Suprapubic skin (tissue), 3 donors: Measurements from ENCODE around the gene MRPS26.

ENCODE experiments used
- CTCF ChIP-seq, 2 donors: fragments of 200-600 bp in 1 of 2; fragments of 450-650 bp in 1 of 2; sonication (generic) in 1 of 2; IDR thresholded peaks; one replicate each; pipeline ENCODE4 v1.5.1; 2016 to 2019; ENCODE audit warnings: antibody characterized with exemption in 2 of 2, mild to moderate bottlenecking in 1 of 2, moderate library complexity in 1 of 2
- EP300 ChIP-seq: sonication (generic); formaldehyde crosslinking; IDR thresholded peaks from one replicate; pipeline ENCODE4 v1.6.1; 2017; ENCODE audit warnings: antibody characterized with exemption
- POLR2A ChIP-seq, 2 donors: fragments of 450-650 bp; IDR thresholded peaks; one replicate each; pipeline ENCODE4 v1.6.1; 2017; ENCODE audit warnings: antibody characterized with exemption in 2 of 2, mild to moderate bottlenecking in 2 of 2, moderate library complexity in 2 of 2

GRCh38 chr20:3046677-3047462 lies 1.0 kb downstream of the MRPS26 start:
- TF ChIP-seq CTCF (IDR thresholded peaks at IDR 0.05): no peak
- TF ChIP-seq POLR2A (IDR thresholded peaks at IDR 0.05): no peak
- no peak for TF ChIP-seq EP300
